GM13976 (cell line): ENCODE data around the gene SSX2IP.

Experiments used
- DNase-seq: peaks from one replicate; pipeline ENCODE4 v3.0.0; 2012; ENCODE audit warnings: low spot score
- in situ Hi-C: fragments of 300-500 bp; cut with MboI; formaldehyde crosslinking; loops from one replicate; pipeline ENCODE4 v1.12.0; 2022; ENCODE audit warnings: low sequenced_read_pairs, mixed read lengths, inconsistent platforms; ENCODE audit not compliant: unreplicated experiment
- TF ChIP-seq, protein P1 (sequence below): IDR thresholded peaks from 2 replicates; pipeline ENCODE4 v1.5.1; 2012; ENCODE audit warnings: borderline replicate concordance, mild to moderate bottlenecking; ENCODE audit not compliant: insufficient read depth; ENCODE audit errors: extremely low read depth, missing control alignments, control extremely low read depth

Gene SSX2IP, protein sequence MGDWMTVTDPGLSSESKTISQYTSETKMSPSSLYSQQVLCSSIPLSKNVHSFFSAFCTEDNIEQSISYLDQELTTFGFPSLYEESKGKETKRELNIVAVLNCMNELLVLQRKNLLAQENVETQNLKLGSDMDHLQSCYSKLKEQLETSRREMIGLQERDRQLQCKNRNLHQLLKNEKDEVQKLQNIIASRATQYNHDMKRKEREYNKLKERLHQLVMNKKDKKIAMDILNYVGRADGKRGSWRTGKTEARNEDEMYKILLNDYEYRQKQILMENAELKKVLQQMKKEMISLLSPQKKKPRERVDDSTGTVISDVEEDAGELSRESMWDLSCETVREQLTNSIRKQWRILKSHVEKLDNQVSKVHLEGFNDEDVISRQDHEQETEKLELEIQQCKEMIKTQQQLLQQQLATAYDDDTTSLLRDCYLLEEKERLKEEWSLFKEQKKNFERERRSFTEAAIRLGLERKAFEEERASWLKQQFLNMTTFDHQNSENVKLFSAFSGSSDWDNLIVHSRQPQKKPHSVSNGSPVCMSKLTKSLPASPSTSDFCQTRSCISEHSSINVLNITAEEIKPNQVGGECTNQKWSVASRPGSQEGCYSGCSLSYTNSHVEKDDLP

DNA sequence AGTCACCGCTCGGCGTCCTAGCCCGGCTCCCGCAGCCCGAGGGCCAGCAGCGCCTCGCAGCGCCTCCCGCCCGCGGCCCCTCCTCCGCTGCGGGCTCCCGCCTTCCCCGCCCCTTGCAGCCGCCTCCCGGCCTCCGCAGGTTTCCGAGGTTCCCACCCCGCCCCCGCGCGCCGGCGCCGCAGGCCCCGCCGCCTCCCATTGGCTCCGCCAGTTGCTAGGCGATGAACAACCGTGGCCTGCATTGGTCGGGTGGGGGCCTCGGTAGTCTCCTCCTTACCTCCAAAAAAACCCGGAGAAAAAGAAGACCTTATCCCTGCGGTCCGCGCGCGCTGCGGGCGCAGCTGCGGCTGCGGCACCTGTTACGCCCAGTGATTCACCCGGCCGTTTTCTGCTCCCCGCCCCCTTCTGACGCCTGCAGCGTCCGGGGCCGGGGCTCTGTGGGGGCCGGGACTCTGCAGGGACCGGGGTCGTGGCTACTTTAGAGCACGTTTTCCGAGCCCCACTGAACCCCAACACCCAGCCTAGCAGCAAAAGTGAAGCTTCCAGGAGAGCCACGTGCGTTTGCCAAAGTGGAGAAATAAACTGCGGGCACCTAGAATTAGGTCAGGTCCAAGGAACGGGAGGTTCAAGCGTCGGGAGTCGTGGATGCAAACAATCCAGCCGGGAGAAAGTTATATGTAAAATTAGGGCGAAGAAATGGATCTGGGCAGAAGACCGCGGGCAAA is at the start of gene SSX2IP:
Gene SSX2IP, minus strand, starts transcription at position 65 of the 725 bp plus-strand sequence. CDS start 19,242 bp downstream, outside the sequence.
- TF ChIP-seq, protein P1, sequence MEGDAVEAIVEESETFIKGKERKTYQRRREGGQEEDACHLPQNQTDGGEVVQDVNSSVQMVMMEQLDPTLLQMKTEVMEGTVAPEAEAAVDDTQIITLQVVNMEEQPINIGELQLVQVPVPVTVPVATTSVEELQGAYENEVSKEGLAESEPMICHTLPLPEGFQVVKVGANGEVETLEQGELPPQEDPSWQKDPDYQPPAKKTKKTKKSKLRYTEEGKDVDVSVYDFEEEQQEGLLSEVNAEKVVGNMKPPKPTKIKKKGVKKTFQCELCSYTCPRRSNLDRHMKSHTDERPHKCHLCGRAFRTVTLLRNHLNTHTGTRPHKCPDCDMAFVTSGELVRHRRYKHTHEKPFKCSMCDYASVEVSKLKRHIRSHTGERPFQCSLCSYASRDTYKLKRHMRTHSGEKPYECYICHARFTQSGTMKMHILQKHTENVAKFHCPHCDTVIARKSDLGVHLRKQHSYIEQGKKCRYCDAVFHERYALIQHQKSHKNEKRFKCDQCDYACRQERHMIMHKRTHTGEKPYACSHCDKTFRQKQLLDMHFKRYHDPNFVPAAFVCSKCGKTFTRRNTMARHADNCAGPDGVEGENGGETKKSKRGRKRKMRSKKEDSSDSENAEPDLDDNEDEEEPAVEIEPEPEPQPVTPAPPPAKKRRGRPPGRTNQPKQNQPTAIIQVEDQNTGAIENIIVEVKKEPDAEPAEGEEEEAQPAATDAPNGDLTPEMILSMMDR: no peak
- in situ Hi-C loops: no loop called here
- DNase-seq: peak; percentile 97

DNA sequence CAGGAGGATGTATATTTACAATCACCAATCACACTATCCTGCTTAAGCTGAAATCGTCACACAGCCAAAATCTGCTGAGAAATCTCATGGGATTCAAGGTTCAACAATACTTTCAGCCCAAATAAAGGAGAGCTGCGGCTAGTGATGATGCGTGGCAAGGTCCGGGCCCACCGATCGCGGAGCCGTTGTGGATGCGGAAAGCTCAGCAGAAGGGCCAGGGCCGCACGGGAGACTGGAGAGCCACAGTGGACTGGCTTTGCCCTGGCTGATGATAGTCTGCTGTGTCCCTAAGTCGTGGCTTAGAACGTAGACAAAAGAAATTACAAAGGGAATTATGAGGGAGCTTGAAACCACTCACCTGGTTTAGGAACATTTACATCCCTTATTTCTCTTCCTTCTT is 48.0 kb upstream of the SSX2IP start:
- TF ChIP-seq, protein P1: no peak
- in situ Hi-C loops: no loop called here
- no peak for DNase-seq

DNA sequence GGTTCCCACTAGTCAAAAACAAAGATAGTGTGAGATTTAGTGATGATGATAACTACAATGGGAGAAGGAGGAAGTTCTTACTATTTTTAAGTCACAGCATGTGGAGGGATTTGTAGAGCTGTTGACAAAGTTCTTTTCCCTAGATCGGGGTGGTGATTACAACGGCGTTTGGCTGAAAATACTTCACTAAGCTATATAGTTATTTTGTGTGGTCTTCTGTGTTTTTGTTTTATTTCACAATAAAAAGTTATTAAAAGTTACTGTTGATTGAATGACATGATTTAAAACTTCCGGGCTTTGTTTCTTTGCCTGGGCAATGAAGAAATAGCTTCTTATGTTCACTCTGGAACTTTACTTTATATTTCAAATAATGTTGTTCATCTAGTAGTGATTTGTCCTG is 47.3 kb upstream of the SSX2IP start:
- no peak for DNase-seq
- in situ Hi-C loops: no loop called here
- TF ChIP-seq, protein P1: no peak

DNA sequence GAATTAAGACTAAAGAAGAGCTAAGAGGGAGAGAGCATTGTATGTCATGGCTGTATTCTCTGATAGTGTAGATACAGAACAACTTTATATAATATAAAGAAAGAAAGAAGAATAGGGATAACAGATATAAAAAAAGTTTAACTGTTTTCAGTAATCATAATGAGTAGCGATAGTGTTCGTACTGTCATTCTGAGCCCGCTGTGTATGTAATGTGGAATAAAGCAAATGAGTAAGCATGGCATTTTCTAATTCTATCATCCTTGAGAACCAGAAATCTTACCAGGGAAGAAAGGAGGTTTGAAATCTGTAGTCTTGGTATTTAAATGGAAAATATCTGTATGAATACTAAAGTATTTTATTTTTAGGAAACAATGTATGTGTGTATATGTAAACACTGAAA is 46.7 kb upstream of the SSX2IP start:
- no peak for DNase-seq
- in situ Hi-C loops: no loop called here
- TF ChIP-seq, protein P1: no peak

DNA sequence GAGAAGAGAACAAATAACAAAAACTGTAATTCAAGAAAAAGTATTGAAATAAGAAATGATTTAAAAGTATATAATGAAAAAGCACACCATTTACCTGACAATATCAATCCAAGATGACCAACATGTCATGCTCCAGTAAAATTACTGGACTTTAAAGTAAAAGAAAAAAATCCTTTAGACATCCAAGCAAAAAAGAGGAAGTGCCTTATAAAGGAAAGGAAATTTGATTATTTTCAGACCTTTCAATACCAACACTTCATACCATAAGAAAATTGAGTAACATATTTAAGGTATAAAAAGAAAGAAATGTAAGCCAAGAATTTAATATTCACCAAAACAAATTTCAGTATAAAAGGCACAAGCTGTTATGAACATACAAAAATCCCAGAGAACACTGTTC is 46.2 kb upstream of the SSX2IP start:
- TF ChIP-seq, protein P1: no peak
- no peak for DNase-seq
- in situ Hi-C loops: no loop called here

DNA sequence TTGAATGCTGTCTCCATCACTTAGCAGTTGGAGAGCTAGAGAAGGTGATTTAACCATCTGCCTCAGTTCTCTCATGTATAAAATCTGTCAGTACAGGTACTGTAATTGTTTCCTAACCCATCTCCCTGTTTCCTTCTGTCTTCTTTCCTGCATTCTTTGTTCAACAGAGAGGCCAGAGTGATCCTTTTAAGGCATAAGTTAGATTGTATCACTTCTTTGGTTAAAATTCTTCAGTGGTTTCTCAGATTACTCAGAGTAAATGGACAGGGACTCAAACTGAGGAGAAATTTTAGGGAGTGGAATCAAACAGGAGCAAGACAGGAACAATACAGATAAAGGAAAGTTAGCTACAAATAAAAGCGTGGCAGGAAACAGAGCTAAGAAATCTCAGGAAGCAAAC is 45.2 kb upstream of the SSX2IP start:
- in situ Hi-C loops: no loop called here
- DNase-seq: no peak
- TF ChIP-seq, protein P1: no peak
